Adipocyte (in vitro differentiated cells): Measurements from ENCODE around the gene EXOSC7.

Source experiments
- DNase-seq: peaks from one replicate; pipeline ENCODE4 v3.0.0-alpha.2; 2015; ENCODE audit warnings: low read depth
- H3K27me3 ChIP-seq: replicated peaks from 2 replicates; pipeline ENCODE4 v1.7.0; 2013; ENCODE audit warnings: mild to moderate bottlenecking, low read length, moderate library complexity; ENCODE audit not compliant: control insufficient read depth, insufficient read depth
- H3K36me3 ChIP-seq: 2 replicates; pipeline ENCODE4 v1.7.0; 2013; ENCODE audit warnings: low read length, mild to moderate bottlenecking, moderate library complexity; ENCODE audit not compliant: control insufficient read depth, insufficient read depth, severe bottlenecking
- H3K4me1 ChIP-seq: 2 replicates; pipeline ENCODE4 v1.7.0; 2013; ENCODE audit warnings: mild to moderate bottlenecking, low read length, moderate library complexity; ENCODE audit not compliant: control insufficient read depth, insufficient read depth
- H3K4me3 ChIP-seq: 2 replicates; pipeline ENCODE4 v1.7.0; 2013; ENCODE audit warnings: mild to moderate bottlenecking, low read length, moderate library complexity
- H3K9ac ChIP-seq: 2 replicates; pipeline ENCODE4 v1.7.0; 2013; ENCODE audit warnings: mild to moderate bottlenecking, low read length, moderate library complexity
- H3K9me3 ChIP-seq: 2 replicates; pipeline ENCODE4 v1.7.0; 2013; ENCODE audit warnings: mild to moderate bottlenecking, low read length, moderate library complexity; ENCODE audit not compliant: control insufficient read depth

EXOSC7 gene

DNA sequence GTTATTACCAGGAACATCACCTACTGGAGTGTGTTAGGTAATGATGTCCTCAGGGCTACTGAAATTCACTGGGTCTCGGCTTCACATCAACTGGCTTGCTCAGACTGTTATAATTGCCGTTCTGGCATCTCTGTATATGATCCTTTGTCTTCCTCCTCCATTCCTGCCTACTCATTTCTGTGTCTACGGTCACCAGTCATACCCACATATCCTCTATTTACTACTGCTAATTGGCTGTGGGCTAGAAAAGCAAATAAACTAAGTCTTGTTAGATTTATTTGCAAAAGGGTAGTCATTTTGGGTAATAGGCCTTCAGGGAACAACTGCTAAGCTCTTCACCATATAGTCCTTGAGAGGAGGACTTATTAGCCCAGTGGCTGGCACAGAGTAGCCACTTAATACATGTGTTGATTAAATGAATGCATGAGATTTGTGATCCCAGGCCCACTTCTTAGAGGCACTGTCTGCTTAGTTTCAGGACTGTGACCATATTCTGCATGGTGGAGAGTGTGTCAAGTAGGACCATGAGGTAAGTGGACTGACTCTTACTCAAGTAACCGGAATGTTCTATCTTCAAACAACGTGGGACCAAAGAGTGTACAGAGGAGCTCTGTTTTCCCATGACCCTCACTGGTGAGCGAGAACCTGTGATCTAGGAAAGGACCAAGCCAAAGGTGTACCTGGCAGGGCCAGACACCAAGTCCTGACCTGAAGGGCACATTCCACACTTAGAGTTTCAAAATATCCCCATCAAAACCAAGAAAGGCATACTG, 13.2 kb upstream of the EXOSC7 start:
- Histone ChIP-seq H3K9ac (no peak overlapping the region), H3K27me3 (no peaks in the 10 kb centered on the region), H3K36me3 (peaks cover 15% of the 10 kb centered on the region), H3K4me3 (no peak overlapping the region), H3K4me1 (peaks cover 19% of the 10 kb centered on the region), H3K9me3 (no peaks in the 10 kb centered on the region)
- DNase-seq = no peak

DNA sequence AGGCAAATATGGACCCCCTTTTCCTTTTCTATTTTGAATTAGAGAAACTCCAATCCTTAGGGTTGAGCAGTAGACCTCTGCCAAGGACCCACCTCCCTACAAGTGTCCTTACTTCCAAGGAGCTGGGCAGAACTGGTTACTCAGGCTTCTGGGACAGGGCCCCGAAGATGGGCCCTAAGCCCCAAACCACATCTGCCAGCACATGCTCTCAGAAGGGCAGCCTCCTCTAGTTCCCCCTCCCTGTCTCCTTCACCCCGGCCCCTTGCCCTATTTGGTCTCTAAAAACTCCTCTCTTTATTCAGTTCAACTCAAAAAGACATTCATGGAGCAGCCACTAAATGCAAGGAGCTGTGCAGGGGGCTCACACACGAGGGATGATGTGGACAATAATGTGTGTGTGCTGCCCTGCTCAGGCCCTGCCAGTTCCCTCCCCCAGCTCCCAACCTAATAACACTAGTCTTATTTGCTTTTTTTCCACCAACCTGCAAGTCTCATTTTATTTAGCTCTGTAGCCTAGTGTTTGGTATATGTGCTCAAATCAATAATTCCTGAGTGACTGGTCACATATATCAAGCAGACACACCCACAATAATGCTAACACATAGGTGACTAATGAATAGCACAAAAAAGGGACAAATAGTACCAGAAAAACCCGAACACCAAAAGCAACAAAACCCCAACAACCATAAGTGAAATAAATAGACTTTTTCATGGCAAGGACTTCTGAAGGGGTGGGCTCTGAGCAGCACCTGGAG, 12.3 kb upstream of the EXOSC7 start:
- H3K36me3 ChIP-seq = peaks cover 10% of the 10 kb centered on the region
- no peaks in the 10 kb centered on the region for H3K9me3 ChIP-seq
- DNase-seq = no peak
- H3K9ac ChIP-seq = no peak overlapping the region
- peaks cover 19% of the 10 kb centered on the region for H3K4me1 ChIP-seq
- no peak overlapping the region for H3K4me3 ChIP-seq
- no peaks in the 10 kb centered on the region for H3K27me3 ChIP-seq

DNA sequence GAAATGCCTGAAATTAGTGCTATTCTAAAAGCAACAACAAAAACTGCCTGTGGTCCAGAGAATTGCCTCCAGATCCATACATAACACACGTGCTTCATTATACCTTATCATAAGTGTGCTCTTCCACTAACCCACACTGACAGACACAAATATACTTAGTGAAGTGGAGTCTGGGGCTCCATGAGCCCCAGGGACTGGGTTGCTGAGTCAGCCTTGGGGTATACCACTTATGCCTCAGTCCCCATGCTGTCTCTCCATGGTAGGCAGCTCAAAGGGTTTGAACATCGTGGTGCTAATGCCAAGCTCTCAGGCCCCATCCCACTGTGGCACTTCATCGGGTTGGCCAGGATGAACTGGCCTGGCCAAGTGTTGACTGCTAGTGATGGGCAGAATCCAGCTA, 10.9 kb upstream of the EXOSC7 start:
- H3K9ac ChIP-seq = no peak overlapping the region
- H3K9me3 ChIP-seq = no peaks in the 10 kb centered on the region
- H3K27me3 ChIP-seq = no peaks in the 10 kb centered on the region

DNA sequence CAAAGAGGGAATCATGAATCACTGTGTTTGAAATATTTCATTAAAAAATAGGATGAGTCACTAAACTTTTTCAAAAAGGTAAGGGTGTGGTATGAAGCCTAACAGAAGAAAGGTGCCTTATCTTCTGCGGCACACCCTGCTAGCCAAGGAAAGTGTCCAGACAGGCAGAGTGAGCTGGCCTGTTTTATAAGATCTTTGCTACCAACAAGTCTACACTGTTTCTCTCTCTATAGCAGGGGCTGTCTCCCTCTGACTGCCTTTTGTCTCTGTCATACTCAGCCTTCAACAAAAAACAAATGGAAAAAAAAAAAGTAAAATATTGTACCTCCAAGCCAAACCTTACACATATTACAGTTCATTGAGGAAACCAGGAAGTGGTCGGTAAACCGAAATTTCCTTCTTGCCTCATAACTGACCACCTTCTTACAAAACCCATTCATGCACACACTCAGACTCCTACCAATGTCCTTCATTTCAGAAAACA, 9.2 kb upstream of the EXOSC7 start:
- no peak for DNase-seq

More for the DNA sequence above, 10.9 kb upstream of the EXOSC7 start:
- H3K4me3 ChIP-seq = no peak overlapping the region
- no peak for DNase-seq
- peaks cover 14% of the 10 kb centered on the region for H3K4me1 ChIP-seq
- peaks cover 8% of the 10 kb centered on the region for H3K36me3 ChIP-seq

DNA sequence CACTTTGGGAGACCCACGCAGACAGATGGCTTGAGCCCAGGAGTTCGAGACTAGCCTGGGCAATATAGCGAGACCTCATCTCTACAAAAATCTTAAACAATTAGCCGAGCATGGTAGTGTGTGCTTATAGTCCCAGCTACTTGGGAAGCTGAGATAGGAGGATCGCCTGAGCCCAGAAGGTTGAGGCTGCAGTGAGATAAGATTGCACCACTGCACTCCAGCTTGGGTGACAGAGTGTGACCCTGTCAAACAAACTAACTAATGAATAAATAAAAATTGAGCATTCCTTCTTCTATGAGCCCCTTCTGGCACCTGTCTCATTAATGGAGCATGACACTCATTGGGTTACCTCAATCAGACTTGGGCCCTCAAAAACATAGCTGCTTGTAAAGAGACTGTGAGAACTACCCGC, 7.6 kb upstream of the EXOSC7 start:
- Histone ChIP-seq H3K27me3 (no peaks in the 10 kb centered on the region), H3K36me3 (peaks cover 8% of the 10 kb centered on the region), H3K4me3 (no peak overlapping the region), H3K9me3 (no peaks in the 10 kb centered on the region), H3K4me1 (peaks cover 12% of the 10 kb centered on the region), H3K9ac (no peak overlapping the region)
- no peak for DNase-seq

More for the DNA sequence above, 9.2 kb upstream of the EXOSC7 start:
- H3K9me3 ChIP-seq = no peaks in the 10 kb centered on the region
- no peak overlapping the region for H3K9ac ChIP-seq
- H3K4me3 ChIP-seq = no peak overlapping the region
- peaks cover 7% of the 10 kb centered on the region for H3K4me1 ChIP-seq
- no peaks in the 10 kb centered on the region for H3K27me3 ChIP-seq
- H3K36me3 ChIP-seq = peaks cover 8% of the 10 kb centered on the region

DNA sequence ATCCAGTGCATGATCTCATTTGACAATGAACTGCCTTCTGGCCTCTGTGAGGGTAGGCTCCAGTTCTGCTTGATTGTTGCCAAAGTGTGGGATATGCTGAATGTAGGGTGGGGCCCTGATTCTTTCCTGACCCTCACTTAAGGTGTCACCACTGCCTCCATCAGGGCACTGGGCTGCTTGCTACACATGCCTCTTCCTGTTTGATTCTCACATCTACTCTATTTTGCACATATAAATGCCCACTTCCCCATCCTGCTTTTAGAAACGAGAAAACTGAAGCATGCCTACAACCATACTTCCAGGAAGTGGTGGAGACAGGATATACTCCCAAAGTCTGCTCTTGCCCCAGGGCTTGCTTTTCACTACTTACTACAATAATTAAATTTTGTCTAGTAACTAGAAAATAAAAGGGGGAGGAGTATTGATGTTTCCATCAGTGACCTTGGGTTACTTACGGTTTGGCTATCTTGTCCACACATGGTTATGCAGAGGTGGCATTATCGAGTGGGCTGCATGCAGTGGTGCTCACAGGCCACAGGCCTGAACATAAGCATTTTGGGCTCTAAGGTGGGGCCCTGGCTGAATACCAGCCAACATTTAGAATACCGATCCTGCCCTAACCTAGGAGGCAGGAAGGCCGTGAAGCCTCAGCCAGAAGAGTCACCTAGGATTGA, 6.8 kb upstream of the EXOSC7 start:
- Histone ChIP-seq H3K36me3 (peaks cover 8% of the 10 kb centered on the region), H3K4me1 (peaks cover 15% of the 10 kb centered on the region), H3K9ac (no peak overlapping the region), H3K27me3 (no peaks in the 10 kb centered on the region), H3K9me3 (no peaks in the 10 kb centered on the region), H3K4me3 (no peak overlapping the region)
- no peak for DNase-seq

DNA sequence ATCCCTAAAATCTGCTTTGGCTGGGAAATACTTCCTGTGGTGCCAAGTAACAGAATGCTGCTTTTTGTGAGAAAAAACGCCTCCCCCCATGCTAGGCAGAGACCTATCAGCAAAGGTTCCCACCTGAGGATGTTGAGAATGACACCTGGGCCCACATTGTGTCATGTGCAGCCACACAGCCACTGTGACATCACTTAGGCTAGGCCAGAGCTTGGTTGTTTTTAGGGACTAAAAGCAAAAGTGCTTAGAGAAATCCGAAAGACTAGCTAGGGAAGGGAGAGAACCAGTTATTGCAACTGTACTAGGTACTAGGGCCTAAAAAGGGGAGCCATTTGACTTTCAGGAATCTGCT, 6.2 kb upstream of the EXOSC7 start:
- no peak overlapping the region for H3K9ac ChIP-seq
- H3K4me1 ChIP-seq = peaks cover 20% of the 10 kb centered on the region
- no peaks in the 10 kb centered on the region for H3K9me3 ChIP-seq
- no peak for DNase-seq
- H3K36me3 ChIP-seq = peaks cover 8% of the 10 kb centered on the region
- H3K27me3 ChIP-seq = no peaks in the 10 kb centered on the region
- no peak overlapping the region for H3K4me3 ChIP-seq

DNA sequence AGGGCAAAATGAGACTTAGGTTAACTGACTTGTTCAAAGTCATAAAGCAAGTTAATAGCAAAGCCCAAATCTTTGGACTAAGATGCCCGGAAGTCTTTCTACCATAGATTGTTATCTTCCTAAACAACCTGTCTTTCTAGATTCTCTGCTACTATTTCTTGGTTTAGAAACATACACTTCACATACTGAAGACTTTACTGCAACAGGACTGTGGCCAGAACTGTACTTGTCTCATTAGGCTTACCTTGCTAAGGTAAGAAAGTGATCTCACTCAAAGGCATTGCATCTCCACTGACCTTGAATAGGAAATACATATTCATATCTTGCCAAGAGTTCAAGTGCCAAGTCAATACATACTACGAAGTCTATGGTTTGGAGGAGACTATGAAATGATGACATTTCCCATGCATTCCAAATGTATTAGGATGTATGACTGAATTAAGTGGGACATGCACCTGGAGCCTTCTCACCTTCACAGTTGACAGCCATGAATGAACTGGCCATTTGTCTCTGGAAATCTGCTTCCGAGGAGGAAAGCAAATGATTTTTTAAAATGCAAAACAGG, 5.0 kb upstream of the EXOSC7 start:
- Histone ChIP-seq H3K9ac (no peak overlapping the region), H3K4me3 (no peak overlapping the region), H3K36me3 (peaks cover 8% of the 10 kb centered on the region), H3K4me1 (peaks cover 21% of the 10 kb centered on the region), H3K27me3 (no peaks in the 10 kb centered on the region), H3K9me3 (no peaks in the 10 kb centered on the region)
- DNase-seq = no peak

DNA sequence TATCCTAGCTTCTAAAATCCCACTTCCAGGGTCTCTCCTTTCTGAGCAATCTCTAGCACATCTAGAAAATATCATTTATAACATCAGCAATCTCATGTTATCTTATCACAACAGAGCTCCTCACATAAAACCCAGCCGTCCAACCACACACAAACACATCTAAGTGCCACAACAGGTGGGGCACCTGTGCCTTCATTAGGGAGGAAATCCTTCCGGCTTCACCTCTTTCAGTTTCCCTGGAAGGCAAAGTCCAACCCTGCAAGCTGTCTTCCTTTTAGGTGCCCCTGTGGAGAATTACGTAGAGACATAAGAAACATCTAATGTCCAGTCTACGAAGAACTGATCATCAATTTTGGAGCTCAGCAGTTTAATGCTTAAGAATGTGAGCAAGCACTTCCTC, 1.6 kb upstream of the EXOSC7 start:
- no peaks in the 10 kb centered on the region for H3K27me3 ChIP-seq
- DNase-seq = no peak
- peaks cover 45% of the 10 kb centered on the region for H3K4me1 ChIP-seq
- no peaks in the 10 kb centered on the region for H3K9me3 ChIP-seq
- H3K4me3 ChIP-seq = peak overlapping the region; percentile 89
- peak overlapping the region; percentile 90 for H3K9ac ChIP-seq
- no peaks in the 10 kb centered on the region for H3K36me3 ChIP-seq

DNA sequence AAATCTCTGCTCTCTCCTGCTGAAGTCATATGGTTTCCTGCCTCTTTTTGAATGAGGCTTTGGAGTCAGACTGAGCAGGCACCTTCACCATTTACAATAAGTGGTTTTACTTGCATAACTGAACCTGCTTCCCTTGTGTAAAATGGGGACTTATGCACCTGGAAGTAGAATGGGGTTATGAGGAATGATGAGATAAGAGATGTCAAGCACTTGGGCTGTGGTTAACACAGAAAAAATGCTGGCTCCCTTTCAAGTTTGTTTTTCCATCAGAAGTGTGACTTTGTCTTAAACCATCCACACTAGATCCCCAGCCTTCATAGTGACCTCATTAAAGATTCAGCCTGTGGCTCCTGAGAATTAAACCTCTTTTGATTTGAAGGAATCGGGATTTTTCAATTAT, 5.2 kb downstream of the EXOSC7 start:
- no peaks in the 10 kb centered on the region for H3K9me3 ChIP-seq
- no peaks in the 10 kb centered on the region for H3K36me3 ChIP-seq
- H3K4me1 ChIP-seq = peaks cover 50% of the 10 kb centered on the region
- no peak overlapping the region for H3K4me3 ChIP-seq
- no peak for DNase-seq
- H3K27me3 ChIP-seq = no peaks in the 10 kb centered on the region
- H3K9ac ChIP-seq = no peak overlapping the region

DNA sequence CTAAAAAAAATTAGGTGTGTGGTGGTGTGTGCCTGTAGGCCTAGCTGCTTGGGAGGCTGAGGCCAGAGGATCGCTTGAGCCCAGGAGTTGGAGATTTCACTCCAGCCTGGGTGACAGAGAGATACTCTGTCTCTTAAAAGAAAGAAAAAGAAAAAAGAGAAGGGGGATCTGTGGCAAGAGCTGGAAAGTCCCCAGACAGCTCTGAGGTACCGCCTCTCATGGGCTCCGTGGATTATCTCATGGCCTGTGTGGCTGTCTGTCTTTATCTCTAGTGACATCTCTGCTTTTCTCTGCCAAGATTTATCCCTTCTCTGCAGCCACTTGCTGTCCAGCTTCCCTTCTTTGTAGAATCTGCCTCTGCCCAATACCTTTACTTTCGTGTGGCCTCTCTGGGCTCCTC, 5.7 kb downstream of the EXOSC7 start:
- Histone ChIP-seq H3K27me3 (no peaks in the 10 kb centered on the region), H3K4me3 (no peak overlapping the region), H3K9ac (no peak overlapping the region), H3K9me3 (no peaks in the 10 kb centered on the region), H3K36me3 (no peaks in the 10 kb centered on the region), H3K4me1 (peaks cover 50% of the 10 kb centered on the region)
- DNase-seq = no peak
